Mesendoderm (in vitro differentiated cells): ENCODE results near the gene TTPAL.

Experiments
- DNase-seq: peaks from one replicate; pipeline ENCODE4 v3.0.0; 2013
- H2AK5ac ChIP-seq: 2 replicates; pipeline ENCODE4 v1.6.1; 2013; ENCODE audit warnings: low read length, inconsistent platforms
- H2BK120ac ChIP-seq: 2 replicates; pipeline ENCODE4 v1.6.1; 2013; ENCODE audit warnings: low read depth, mild to moderate bottlenecking, low read length, moderate library complexity, mixed read lengths
- H2BK15ac ChIP-seq: replicated peaks from 2 replicates; pipeline ENCODE4 v1.6.1; 2013; ENCODE audit warnings: low read depth, mild to moderate bottlenecking, moderate library complexity
- H2BK5ac ChIP-seq: 2 replicates; pipeline ENCODE4 v1.6.1; 2013; ENCODE audit warnings: low read length, inconsistent platforms
- H3K18ac ChIP-seq: 2 replicates; pipeline ENCODE4 v1.6.1; 2013; ENCODE audit warnings: mild to moderate bottlenecking, low read length, mixed read lengths
- H3K23ac ChIP-seq: one replicate; pipeline ENCODE4 v1.6.1; 2013; ENCODE audit warnings: low read length
- H3K27ac ChIP-seq: 2 replicates; pipeline ENCODE4 v1.5.1; 2013; ENCODE audit warnings: low read depth, mild to moderate bottlenecking, inconsistent platforms, low read length, moderate library complexity
- H3K27me3 ChIP-seq: 2 replicates; pipeline ENCODE4 v1.6.1; 2013; ENCODE audit warnings: low read length, control low read depth, mild to moderate bottlenecking, inconsistent platforms; ENCODE audit not compliant: insufficient read depth, poor library complexity
- H3K36me3 ChIP-seq: 2 replicates; pipeline ENCODE4 v1.6.1; 2013; ENCODE audit warnings: low read length, inconsistent platforms; ENCODE audit not compliant: control insufficient read depth, insufficient read depth
- H3K4ac ChIP-seq: one replicate; pipeline ENCODE4 v1.6.1; 2013; ENCODE audit warnings: low read depth, mild to moderate bottlenecking, low read length, moderate library complexity
- H3K4me1 ChIP-seq: 2 replicates; pipeline ENCODE4 v1.6.1; 2013; ENCODE audit warnings: low read depth, low read length, inconsistent platforms; ENCODE audit not compliant: control insufficient read depth
- H3K4me2 ChIP-seq: 2 replicates; pipeline ENCODE4 v1.6.1; 2013; ENCODE audit warnings: low read length
- H3K4me3 ChIP-seq: 2 replicates; pipeline ENCODE4 v1.5.1; 2013; ENCODE audit warnings: mild to moderate bottlenecking, low read length
- H3K56ac ChIP-seq: one replicate; pipeline ENCODE4 v1.6.1; 2013; ENCODE audit warnings: low read length
- H3K79me1 ChIP-seq: 2 replicates; pipeline ENCODE4 v1.6.1; 2013; ENCODE audit warnings: low read length, inconsistent platforms
- H3K79me2 ChIP-seq: 2 replicates; pipeline ENCODE4 v1.6.1; 2013; ENCODE audit warnings: mild to moderate bottlenecking, low read length; ENCODE audit not compliant: control insufficient read depth, insufficient read depth
- H3K9ac ChIP-seq: 2 replicates; pipeline ENCODE4 v1.6.1; 2013; ENCODE audit warnings: low read length, inconsistent platforms
- H4K5ac ChIP-seq: one replicate; pipeline ENCODE4 v1.6.1; 2013; ENCODE audit warnings: low read length
- H4K8ac ChIP-seq: one replicate; pipeline ENCODE4 v1.6.1; 2013; ENCODE audit warnings: low read depth, mild to moderate bottlenecking, control low read depth, low read length, moderate library complexity
- WGBS: extraction: QIAGEN DNeasy Blood & Tissue Kit; methylation state at CpG from one replicate; pipeline ENCODE4 v1.1.7; 2013; ENCODE audit warnings: low lambda C conversion rate, missing lambda C conversion rate; ENCODE audit not compliant: insufficient coverage; ENCODE audit errors: extremely low coverage; 5-methylcytosine and 5-hydroxymethylcytosine counted together

Gene TTPAL

DNA sequence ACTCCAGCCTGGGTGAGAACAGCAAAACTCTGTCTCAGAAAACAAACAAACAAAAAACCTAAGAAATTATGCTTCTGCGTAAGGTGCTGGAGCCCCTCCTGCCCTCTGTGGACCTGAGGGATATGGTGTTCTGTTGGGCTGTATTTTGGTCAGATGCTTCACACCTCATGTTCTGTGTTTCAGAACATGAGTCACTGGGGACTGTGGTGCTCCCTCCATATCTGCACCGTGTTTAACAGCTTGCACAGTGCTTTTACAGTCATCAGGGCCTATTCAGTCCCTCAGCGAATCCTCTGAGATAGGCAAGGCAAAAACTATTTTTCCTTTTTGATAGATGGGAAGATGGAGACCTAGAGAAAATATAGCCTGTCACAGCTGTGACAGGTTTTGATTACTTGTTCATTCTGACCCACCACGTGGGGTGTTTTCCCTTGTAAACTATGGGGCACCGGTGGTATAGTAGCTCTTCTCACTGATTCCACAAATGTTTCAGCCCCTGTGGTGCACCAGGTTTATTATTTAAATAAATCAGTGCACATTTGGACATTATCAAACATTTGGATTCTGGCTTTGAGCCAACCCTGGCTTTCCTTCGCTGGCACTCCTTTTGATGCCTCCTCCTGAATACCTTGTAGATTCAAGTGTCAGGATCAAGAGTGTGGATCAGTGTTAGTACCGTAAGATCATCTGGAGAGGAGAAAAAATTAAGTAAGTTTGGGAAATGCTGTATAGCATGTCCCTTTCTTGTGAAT is 9.6 kb downstream of the TTPAL start:
- Histone ChIP-seq H3K27me3 (no peaks in the 10 kb centered on the region), H3K79me1 (no peaks in the 10 kb centered on the region), H4K8ac (no peak overlapping the region), H3K23ac (no peak overlapping the region), H3K56ac (no peak overlapping the region), H3K79me2 (no peaks in the 10 kb centered on the region), H2BK15ac (no peak overlapping the region), H3K4me3 (no peak overlapping the region), H3K36me3 (peaks cover 14% of the 10 kb centered on the region), H3K4ac (no peak overlapping the region), H3K27ac (no peak overlapping the region), H2AK5ac (no peak overlapping the region), H3K4me1 (no peaks in the 10 kb centered on the region), H3K18ac (no peak overlapping the region), H3K9ac (no peak overlapping the region), H2BK120ac (no peak overlapping the region), H3K4me2 (no peak overlapping the region), H2BK5ac (no peak overlapping the region), H4K5ac (no peak overlapping the region)
- WGBS, result no CpG with 5 or more reads among the region's 7 CpGs
- DNase-seq, result no peak

- H3K4ac ChIP-seq, result no peak overlapping the region
- no peaks in the 10 kb centered on the region for H3K79me1 ChIP-seq
- no peaks in the 10 kb centered on the region for H3K27me3 ChIP-seq
- no peak overlapping the region for H4K5ac ChIP-seq
- no peak overlapping the region for H3K23ac ChIP-seq
- no peak overlapping the region for H3K9ac ChIP-seq
- no peak overlapping the region for H3K27ac ChIP-seq
- H4K8ac ChIP-seq, result no peak overlapping the region
- no peak overlapping the region for H2BK15ac ChIP-seq
- H3K56ac ChIP-seq, result no peak overlapping the region
- H3K4me3 ChIP-seq, result no peak overlapping the region
- WGBS, result no CpG with 5 or more reads among the region's 2 CpGs
- no peak overlapping the region for H2AK5ac ChIP-seq
- H3K18ac ChIP-seq, result no peak overlapping the region
- H3K79me2 ChIP-seq, result no peaks in the 10 kb centered on the region
- no peak overlapping the region for H3K4me2 ChIP-seq
- no peak overlapping the region for H2BK5ac ChIP-seq
- H3K36me3 ChIP-seq, result peaks cover 14% of the 10 kb centered on the region
- no peak for DNase-seq
- H2BK120ac ChIP-seq, result no peak overlapping the region
- no peaks in the 10 kb centered on the region for H3K4me1 ChIP-seq
These were observed 10.1 kb downstream of the TTPAL start for GRCh38 chr20:44485830-44486198.

DNA sequence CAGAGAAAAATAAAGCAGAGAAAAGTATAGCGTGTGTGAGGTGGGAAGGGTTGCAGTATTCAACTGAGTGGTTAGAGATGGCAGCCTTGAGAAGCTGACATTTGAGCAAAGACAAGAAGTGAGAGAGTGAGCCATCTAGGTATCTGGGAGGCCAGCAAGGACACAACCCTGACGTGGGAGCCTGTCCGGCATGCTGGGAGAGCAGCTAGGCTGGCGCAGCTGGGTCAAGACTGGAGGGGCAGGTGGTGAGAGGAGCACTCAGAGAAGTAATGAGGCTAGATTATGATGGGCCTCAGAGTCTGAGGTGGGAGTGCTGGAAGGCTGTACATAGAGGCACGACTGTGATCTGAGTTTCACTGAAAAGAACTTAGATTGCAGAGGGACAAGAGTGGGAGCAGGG is 12.9 kb downstream of the TTPAL start:
- Histone ChIP-seq H4K5ac (no peak overlapping the region), H3K4me3 (no peak overlapping the region), H3K36me3 (peaks cover 13% of the 10 kb centered on the region), H3K27ac (no peak overlapping the region), H3K18ac (no peak overlapping the region), H3K56ac (no peak overlapping the region), H3K79me1 (no peaks in the 10 kb centered on the region), H2BK15ac (no peak overlapping the region), H3K4me2 (no peak overlapping the region), H3K79me2 (no peaks in the 10 kb centered on the region), H3K4me1 (peaks cover 4% of the 10 kb centered on the region), H2BK5ac (no peak overlapping the region), H2BK120ac (no peak overlapping the region), H3K9ac (no peak overlapping the region), H2AK5ac (no peak overlapping the region), H3K4ac (no peak overlapping the region), H4K8ac (no peak overlapping the region), H3K23ac (no peak overlapping the region), H3K27me3 (no peaks in the 10 kb centered on the region)
- no peak for DNase-seq
- WGBS, result no CpG with 5 or more reads among the region's 5 CpGs

DNA sequence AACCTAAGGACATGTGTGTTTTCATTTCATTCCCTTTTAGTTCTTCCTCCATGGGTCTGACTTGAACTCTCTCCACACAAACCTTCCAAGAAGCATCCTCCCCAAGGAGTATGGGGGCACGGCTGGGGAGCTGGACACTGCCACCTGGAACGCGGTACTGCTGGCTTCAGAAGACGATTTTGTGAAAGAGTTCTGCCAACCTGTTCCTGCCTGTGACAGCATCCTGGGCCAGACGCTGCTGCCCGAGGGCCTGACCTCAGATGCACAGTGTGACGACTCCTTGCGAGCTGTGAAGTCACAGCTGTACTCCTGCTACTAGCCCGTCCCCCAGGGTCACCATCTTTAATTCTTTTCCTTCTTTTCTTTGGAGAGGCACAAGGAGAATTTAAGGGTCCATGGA is 13.5 kb downstream of the TTPAL start:
- WGBS, result no CpG with 5 or more reads among the region's 9 CpGs
- Histone ChIP-seq H3K27ac (no peak overlapping the region), H3K18ac (no peak overlapping the region), H3K9ac (no peak overlapping the region), H4K5ac (no peak overlapping the region), H3K56ac (no peak overlapping the region), H3K27me3 (no peaks in the 10 kb centered on the region), H2BK15ac (no peak overlapping the region), H3K36me3 (peaks cover 13% of the 10 kb centered on the region), H2BK5ac (no peak overlapping the region), H3K4me1 (peaks cover 4% of the 10 kb centered on the region), H2BK120ac (no peak overlapping the region), H3K4me2 (no peak overlapping the region), H3K79me2 (no peaks in the 10 kb centered on the region), H3K23ac (no peak overlapping the region), H3K4me3 (no peak overlapping the region), H3K4ac (no peak overlapping the region), H3K79me1 (no peaks in the 10 kb centered on the region), H2AK5ac (no peak overlapping the region), H4K8ac (no peak overlapping the region)
- no peak for DNase-seq

GRCh38 chr20:44489931-44490330 is 14.3 kb downstream of the TTPAL start:
- Histone ChIP-seq H3K18ac (no peak overlapping the region), H2BK5ac (no peak overlapping the region), H3K79me2 (no peaks in the 10 kb centered on the region), H3K4me2 (no peak overlapping the region), H3K9ac (no peak overlapping the region), H2AK5ac (no peak overlapping the region), H3K4ac (no peak overlapping the region), H3K4me1 (peaks cover 4% of the 10 kb centered on the region), H3K56ac (no peak overlapping the region), H3K27me3 (no peaks in the 10 kb centered on the region), H3K27ac (no peak overlapping the region), H3K36me3 (peaks cover 15% of the 10 kb centered on the region), H4K5ac (no peak overlapping the region), H2BK120ac (no peak overlapping the region), H3K23ac (no peak overlapping the region), H3K4me3 (no peak overlapping the region), H2BK15ac (no peak overlapping the region), H3K79me1 (no peaks in the 10 kb centered on the region), H4K8ac (no peak overlapping the region)
- no CpG with 5 or more reads among the region's 3 CpGs for WGBS
- no peak for DNase-seq
